GM12892 (cell line): Measurements from ENCODE around the gene PPP2R3B.

Experiments used
- POLR2A ChIP-seq: IDR thresholded peaks from 2 replicates; pipeline ENCODE4 v1.6.1; 2011; ENCODE audit warnings: low read depth, low read length, control low read depth
- POLR2AphosphoS5 ChIP-seq: IDR thresholded peaks from 2 replicates; pipeline ENCODE4 v1.6.1; 2011; ENCODE audit warnings: low read depth, low read length, control low read depth
- TAF1 ChIP-seq: IDR thresholded peaks from 2 replicates; pipeline ENCODE4 v1.6.1; 2011; ENCODE audit warnings: low read depth, mild to moderate bottlenecking, control low read depth, low read length, borderline replicate concordance

GRCh38 chrX:310621-311155 is 76.0 kb downstream of the PPP2R3B start:
- TF ChIP-seq TAF1 (no peak), POLR2A (no peak), POLR2AphosphoS5 (no peak)
